Measurements from ENCODE around the gene PEAK3.

Gene PEAK3

DNA sequence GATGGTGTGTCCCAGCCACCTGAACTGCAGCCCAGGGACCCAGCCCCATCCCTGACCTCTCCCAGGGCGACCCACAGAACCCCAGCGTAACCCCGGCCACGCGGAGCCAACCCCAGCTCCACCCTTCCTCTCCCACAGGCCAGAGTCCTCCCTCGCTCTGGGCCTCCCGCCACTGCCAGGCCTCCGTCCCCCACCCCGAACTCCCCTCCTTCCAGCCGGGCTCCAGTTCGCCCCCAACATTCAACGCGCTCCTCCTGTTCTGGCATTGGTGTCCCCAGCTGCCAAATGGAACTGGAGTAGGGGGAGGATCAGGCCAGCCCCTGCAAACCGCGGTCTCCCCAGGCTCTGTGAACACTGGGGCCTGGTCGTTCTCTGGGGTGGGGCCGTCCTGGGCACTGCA is 18.6 kb upstream of the PEAK3 start:
- no peak overlapping the region for H3K4me3 ChIP-seq (ENCODE audit: low read length)
- H3K9ac ChIP-seq (ENCODE audit: low read depth, low read length), result no peak overlapping the region
- no peaks in the 10 kb centered on the region for H3K36me3 ChIP-seq (ENCODE audit: insufficient read depth, low read depth, low read length)
- H3K27me3 ChIP-seq (ENCODE audit: insufficient read depth, low read length), result peaks cover 31% of the 10 kb centered on the region
- no peak overlapping the region for H3K27ac ChIP-seq (ENCODE audit: low read length)
- H3K4me1 ChIP-seq (ENCODE audit: insufficient read depth, low read length), result peaks cover 4% of the 10 kb centered on the region; the same call in 1 of the 2 replicates
- no peaks in the 10 kb centered on the region for H3K9me3 ChIP-seq (ENCODE audit: insufficient read depth, low read depth, low read length)

DNA sequence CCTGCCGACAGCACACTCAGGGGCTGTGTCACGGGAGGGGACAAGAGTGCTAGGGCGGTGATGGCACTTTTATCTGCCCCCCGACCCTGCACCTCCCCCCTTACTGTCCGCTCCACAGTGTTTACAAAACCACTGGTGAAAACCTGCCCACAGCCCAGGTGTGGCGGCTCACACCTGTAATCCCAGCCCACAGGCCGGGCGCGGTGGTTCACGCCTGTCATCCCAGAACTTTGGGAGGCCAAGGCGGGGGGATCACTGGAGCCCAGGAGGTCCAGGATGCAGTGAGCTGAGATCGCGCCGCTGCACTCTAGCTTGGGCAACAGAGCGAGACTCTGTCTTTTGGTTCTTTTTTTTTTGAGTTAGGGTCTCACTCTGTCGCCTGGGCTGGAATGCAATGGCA is 14.2 kb upstream of the PEAK3 start:
- H3K4me1 ChIP-seq (ENCODE audit: insufficient read depth, low read length), result no peaks in the 10 kb centered on the region
- H3K27me3 ChIP-seq (ENCODE audit: insufficient read depth, low read length), result peaks cover 50% of the 10 kb centered on the region
- H3K27ac ChIP-seq (ENCODE audit: low read length), result no peak overlapping the region
- no peaks in the 10 kb centered on the region for H3K9me3 ChIP-seq (ENCODE audit: insufficient read depth, low read depth, low read length)
- H3K9ac ChIP-seq (ENCODE audit: low read depth, low read length), result no peak overlapping the region
- H3K4me3 ChIP-seq (ENCODE audit: low read length), result no peak overlapping the region
- H3K36me3 ChIP-seq (ENCODE audit: insufficient read depth, low read depth, low read length), result no peaks in the 10 kb centered on the region

DNA sequence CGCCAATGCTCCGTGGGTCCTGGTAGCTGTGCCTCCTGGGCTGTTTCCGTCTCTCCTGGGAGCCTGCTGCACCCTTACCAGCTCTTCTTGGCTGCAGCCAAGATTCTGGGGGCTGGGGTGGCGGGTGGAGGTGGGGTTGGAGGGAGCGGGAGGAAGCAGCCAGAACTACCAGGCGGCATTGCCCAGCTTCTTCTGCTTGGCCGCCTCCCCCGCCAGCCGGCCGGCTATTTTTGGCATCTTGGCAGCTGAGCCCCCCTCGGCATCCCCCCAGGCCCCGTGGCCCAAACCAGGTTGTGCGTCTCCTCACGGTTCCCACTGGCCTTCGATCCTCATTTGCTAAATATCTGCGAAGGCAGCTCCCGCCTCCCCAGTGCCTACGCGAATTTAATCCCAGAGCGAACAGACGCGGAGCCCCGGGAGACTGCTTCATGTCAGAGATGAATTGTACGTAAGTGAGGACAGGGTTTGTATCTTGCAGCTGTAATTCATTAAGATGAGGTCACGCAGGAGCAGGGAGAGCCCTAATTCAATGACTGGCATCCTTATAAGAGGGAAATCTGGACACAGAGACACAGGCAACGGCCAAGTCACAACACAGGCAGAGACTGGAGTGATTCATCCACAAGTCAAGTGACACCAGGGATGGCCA is 12.8 kb upstream of the PEAK3 start:
- no peak overlapping the region for H3K9ac ChIP-seq (ENCODE audit: low read depth, low read length)
- H3K36me3 ChIP-seq (ENCODE audit: insufficient read depth, low read depth, low read length), result no peaks in the 10 kb centered on the region
- no peak overlapping the region for H3K27ac ChIP-seq (ENCODE audit: low read length)
- H3K27me3 ChIP-seq (ENCODE audit: insufficient read depth, low read length), result peaks cover 63% of the 10 kb centered on the region
- no peaks in the 10 kb centered on the region; the same call in 1 of the 2 replicates for H3K9me3 ChIP-seq (ENCODE audit: insufficient read depth, low read depth, low read length)
- no peak overlapping the region for H3K4me3 ChIP-seq (ENCODE audit: low read length)
- H3K4me1 ChIP-seq (ENCODE audit: insufficient read depth, low read length), result no peaks in the 10 kb centered on the region; the same call in 1 of the 2 replicates

DNA sequence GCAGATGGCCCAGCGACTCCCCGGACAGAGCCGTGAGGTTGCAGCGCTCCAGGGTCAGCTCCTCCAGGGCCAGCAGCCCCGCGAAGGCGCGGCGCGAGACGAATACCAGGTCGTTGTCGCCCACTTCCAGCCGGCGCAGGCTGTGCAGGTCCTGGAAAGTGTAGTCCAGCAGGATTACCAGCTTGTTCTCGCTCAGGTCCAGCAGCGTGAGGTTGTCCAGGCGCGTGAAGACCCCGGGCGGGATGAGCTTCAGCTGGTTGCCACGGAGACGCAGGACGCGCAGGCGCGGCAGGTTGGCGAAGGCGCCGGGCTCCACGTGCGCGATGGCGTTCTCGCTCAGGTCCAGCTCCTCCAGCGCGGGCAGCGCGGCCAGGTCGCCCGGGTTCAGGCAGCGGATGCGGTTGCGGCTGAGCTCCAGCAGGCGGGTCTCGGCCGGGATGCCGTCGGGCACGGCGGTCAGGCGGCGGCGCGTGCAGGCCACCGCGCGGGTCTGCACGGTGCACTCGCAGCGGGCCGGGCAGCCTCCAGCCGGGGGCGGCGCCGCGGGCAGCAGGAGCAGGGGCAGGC is 9.3 kb upstream of the PEAK3 start:
- Histone ChIP-seq H3K9me3 (ENCODE audit: insufficient read depth, low read depth, low read length) (no peaks in the 10 kb centered on the region; the same call in 1 of the 2 replicates), H3K9ac (ENCODE audit: low read depth, low read length) (no peak overlapping the region), H3K27me3 (ENCODE audit: insufficient read depth, low read length) (peaks cover 99% of the 10 kb centered on the region), H3K36me3 (ENCODE audit: insufficient read depth, low read depth, low read length) (no peaks in the 10 kb centered on the region), H3K4me3 (ENCODE audit: low read length) (peak overlapping the region; percentile 58), H3K4me1 (ENCODE audit: insufficient read depth, low read length) (no peaks in the 10 kb centered on the region; the same call in 1 of the 2 replicates), H3K27ac (ENCODE audit: low read length) (no peak overlapping the region)

DNA sequence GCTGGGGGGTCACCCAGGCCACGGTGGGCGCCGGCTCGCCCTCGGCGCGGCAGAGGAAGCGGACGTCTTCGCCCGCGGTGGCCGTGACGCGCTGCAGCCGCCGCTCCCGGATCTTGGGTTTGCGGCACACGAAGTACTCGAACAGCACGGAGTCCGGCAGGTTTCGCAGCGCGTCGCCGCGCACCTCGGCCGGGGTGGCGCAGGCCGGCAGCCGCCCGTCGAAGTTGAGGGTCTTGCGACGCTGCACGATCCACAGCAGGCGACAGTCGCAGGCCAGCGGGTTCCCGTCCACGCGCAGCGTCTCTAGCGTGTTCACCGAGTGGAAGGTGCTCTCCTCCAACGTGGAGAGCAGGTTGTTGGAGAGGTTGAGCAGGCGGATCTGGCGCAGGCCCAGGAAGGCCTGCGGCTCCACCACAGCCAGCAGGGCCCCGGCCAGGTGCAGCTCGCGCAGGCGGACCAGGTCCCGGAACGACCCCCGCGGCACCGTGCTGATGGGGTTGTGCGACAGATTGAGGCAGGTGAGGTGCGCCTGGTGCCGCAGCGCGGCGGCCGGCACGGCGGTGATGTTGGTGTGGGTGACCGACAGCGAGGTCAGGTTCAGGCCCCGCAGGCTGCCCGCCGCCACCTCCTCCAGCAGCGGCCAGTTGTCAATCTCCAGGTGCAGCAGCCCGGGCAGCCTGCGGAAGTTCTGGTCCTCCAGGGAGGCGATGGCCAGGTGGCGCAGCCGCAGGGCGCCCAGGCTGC is 8.6 kb upstream of the PEAK3 start:
- Histone ChIP-seq H3K9ac (ENCODE audit: low read depth, low read length) (no peak overlapping the region), H3K9me3 (ENCODE audit: insufficient read depth, low read depth, low read length) (no peaks in the 10 kb centered on the region; the same call in 1 of the 2 replicates), H3K27ac (ENCODE audit: low read length) (no peak overlapping the region), H3K4me3 (ENCODE audit: low read length) (peak overlapping the region; percentile 58; the same call in 1 of the 2 replicates), H3K4me1 (ENCODE audit: insufficient read depth, low read length) (no peaks in the 10 kb centered on the region; the same call in 1 of the 2 replicates), H3K36me3 (ENCODE audit: insufficient read depth, low read depth, low read length) (no peaks in the 10 kb centered on the region), H3K27me3 (ENCODE audit: insufficient read depth, low read length) (peaks cover 99% of the 10 kb centered on the region)

DNA sequence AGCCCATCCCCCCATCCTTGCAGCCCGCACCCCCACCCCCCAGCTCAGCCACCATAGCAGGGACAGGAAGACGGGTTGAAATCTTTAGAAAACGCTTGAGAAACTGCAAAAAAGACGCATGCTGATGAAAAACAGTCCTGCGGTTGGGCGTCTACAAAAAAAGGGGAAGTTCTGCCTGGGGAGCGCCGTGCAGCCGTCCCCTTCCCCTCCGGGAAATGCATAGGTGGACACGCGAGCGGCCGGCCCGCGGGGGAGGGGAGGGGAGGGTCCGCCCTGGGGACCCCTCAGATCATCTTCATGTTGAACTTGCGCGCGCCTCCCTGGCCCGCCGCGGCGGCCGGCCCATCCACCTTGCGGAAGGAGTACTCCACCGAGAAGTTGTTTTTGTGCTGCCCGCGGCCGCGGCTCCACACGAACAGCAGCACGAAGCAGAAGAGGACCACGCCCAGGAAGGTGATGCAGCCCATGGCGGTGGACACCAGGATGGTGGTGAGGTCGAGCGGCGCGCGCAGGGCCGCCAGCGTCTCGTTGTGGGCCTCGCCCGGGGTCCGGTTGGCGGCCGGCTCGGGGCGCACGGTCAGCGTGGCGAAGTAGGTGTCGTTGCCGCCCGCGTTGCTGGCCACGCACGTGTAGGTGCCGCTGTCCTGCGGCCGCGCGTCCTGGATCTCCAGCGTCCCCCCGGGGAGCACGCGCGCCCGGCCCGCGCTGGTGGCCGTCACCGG is 7.9 kb upstream of the PEAK3 start:
- Histone ChIP-seq H3K9ac (ENCODE audit: low read depth, low read length) (no peak overlapping the region), H3K4me1 (ENCODE audit: insufficient read depth, low read length) (no peaks in the 10 kb centered on the region; the same call in 1 of the 2 replicates), H3K4me3 (ENCODE audit: low read length) (peak overlapping the region; percentile 49; the same call in 1 of the 2 replicates), H3K36me3 (ENCODE audit: insufficient read depth, low read depth, low read length) (no peaks in the 10 kb centered on the region), H3K27ac (ENCODE audit: low read length) (no peak overlapping the region), H3K9me3 (ENCODE audit: insufficient read depth, low read depth, low read length) (no peaks in the 10 kb centered on the region; the same call in 1 of the 2 replicates), H3K27me3 (ENCODE audit: insufficient read depth, low read length) (peaks cover 99% of the 10 kb centered on the region)

DNA sequence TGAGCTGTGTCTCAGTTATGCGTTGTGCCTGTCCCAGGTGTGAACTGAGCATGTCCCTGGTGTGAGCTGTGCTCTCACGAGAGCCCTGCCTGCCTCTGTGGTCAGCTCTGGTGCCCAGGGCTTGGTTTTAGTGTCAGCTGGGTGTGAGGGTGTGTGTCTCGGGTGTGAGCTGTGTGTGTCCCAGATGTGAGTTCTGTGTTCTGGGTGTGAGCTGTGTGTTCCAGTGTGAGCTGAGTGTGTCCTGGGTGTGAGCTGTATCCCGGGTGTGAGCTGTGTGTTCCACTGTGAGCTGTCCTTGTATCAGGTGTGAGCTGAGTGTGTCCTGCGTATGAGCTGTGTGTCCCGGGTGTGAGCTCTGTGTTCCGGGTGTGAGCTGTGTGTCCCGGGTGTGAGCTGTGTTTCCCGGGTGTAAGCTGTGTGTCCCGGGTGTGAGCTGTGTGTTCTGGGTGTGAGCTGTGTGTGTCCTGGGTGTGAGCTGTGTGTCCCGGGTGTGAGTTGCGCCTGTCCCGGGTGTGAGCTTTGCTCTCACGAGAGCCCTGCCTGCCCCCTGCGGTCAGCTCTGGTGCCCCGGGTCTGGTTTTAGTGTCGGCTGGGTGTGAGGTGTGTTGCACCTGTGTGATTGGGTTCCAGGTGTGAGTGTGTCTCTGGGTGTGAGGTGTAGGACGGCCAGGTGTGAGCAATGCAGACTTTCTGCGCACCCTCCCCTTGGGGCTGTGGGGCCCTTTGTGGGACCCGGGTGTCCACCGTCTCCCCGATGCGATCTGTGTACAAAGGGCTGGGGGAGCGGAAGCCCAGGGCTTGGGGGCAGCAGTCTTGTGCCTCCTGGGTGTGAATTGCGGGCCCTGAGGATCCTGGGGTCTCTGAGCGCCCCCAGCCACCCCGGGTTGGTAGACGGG is 7.1 kb upstream of the PEAK3 start:
- H3K4me1 ChIP-seq (ENCODE audit: insufficient read depth, low read length), result no peaks in the 10 kb centered on the region; the same call in 1 of the 2 replicates

DNA sequence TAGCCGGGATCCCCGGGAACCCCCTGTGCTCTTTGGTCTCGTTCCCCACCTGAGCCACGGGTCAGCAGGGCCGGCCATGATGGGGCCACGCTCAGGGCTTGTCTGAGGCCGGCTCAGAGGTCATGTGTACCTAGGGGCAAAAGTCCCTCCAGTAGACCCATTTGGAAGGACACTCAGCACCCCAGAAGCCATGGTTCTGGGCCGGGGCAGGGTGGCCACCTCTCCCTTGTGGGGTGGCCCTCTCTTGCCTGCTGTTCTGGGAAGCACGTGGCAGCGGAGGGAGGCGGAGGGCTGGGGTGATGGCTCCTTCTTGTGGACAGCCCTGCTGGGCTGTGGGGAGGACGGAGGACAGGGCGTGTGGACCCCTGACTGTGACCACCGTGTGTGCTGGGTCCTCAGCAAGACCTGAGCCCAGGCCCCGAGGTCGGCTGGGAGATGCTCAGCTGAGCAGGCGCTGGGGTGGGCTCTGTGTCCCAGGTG is 6.4 kb upstream of the PEAK3 start:
- H3K4me3 ChIP-seq (ENCODE audit: low read length), result no peak overlapping the region
- no peak overlapping the region for H3K9ac ChIP-seq (ENCODE audit: low read depth, low read length)
- peaks cover 85% of the 10 kb centered on the region for H3K27me3 ChIP-seq (ENCODE audit: insufficient read depth, low read length)
- no peaks in the 10 kb centered on the region; the same call in 1 of the 2 replicates for H3K4me1 ChIP-seq (ENCODE audit: insufficient read depth, low read length)
- H3K27ac ChIP-seq (ENCODE audit: low read length), result no peak overlapping the region
- H3K9me3 ChIP-seq (ENCODE audit: insufficient read depth, low read depth, low read length), result no peaks in the 10 kb centered on the region; the same call in 1 of the 2 replicates
- H3K36me3 ChIP-seq (ENCODE audit: insufficient read depth, low read depth, low read length), result no peaks in the 10 kb centered on the region

More for the DNA sequence above, 7.1 kb upstream of the PEAK3 start:
- peaks cover 91% of the 10 kb centered on the region for H3K27me3 ChIP-seq (ENCODE audit: insufficient read depth, low read length)
- no peaks in the 10 kb centered on the region; the same call in 1 of the 2 replicates for H3K9me3 ChIP-seq (ENCODE audit: insufficient read depth, low read depth, low read length)
- H3K9ac ChIP-seq (ENCODE audit: low read depth, low read length), result no peak overlapping the region
- no peaks in the 10 kb centered on the region for H3K36me3 ChIP-seq (ENCODE audit: insufficient read depth, low read depth, low read length)
- H3K4me3 ChIP-seq (ENCODE audit: low read length), result no peak overlapping the region
- H3K27ac ChIP-seq (ENCODE audit: low read length), result no peak overlapping the region

DNA sequence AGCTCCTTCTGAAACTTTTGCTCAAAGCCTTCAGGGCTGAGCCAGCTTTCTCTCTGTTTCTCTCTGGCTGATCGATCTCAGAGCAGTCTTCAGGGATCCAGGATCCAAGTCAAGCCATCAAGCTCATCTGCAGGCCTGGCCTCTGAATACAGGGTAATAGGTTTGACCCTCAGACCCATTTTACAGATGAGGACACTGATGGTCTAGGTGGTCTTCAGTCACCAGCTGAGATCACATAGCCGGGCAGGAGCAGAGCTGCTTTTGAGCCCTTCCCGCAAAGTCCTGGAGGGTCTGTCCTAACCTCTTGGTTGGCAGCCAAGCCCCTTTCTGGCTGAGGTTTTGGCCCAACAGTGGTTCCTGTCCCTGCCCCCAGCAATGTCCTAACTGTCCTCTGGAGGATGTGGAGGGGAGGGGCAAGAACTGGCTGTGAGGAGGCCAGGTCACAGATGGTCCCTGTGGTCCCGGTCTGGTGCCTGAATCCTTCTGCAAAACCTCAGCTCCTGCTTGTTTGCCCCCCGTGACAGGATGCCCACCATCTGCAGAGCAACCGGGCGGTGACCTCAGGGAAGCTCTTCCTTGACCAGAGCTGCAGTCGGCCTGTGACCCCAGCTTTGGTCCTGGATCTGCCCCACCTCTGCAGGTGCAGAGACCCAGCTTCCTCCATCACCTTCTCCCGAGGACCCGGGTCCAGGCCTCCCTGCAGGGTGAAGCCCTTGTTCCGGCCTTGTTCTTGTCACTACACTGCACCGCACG is 5.8 kb upstream of the PEAK3 start:
- Histone ChIP-seq H3K9me3 (ENCODE audit: insufficient read depth, low read depth, low read length) (no peaks in the 10 kb centered on the region; the same call in 1 of the 2 replicates), H3K36me3 (ENCODE audit: insufficient read depth, low read depth, low read length) (no peaks in the 10 kb centered on the region), H3K27me3 (ENCODE audit: insufficient read depth, low read length) (peaks cover 85% of the 10 kb centered on the region), H3K4me1 (ENCODE audit: insufficient read depth, low read length) (no peaks in the 10 kb centered on the region; the same call in 1 of the 2 replicates), H3K27ac (ENCODE audit: low read length) (no peak overlapping the region), H3K4me3 (ENCODE audit: low read length) (no peak overlapping the region), H3K9ac (ENCODE audit: low read depth, low read length) (no peak overlapping the region)

All from iPS-20b (cell line).